Smooth muscle cell (in vitro differentiated cells): ENCODE results near the gene GPC6. TPM values are rescaled to one million over a fixed set of nuclear protein-coding genes. Genes with fewer than 3 reads are reported as not detected.

Experiments
- DNase-seq: peaks from one replicate; lab custom pipeline; 2025; ENCODE audit not compliant: unreplicated experiment; lab: John Stamatoyannopoulos, UW
- H2AFZ ChIP-seq: fragments of 200-600 bp; sonication (generic); 2 replicates; pipeline ENCODE4 v1.6.0; 2016; ENCODE audit warnings: antibody characterized with exemption, low read depth, mild to moderate bottlenecking
- H3F3A ChIP-seq: fragments of 200-600 bp; sonication (generic); 2 replicates; pipeline ENCODE4 v1.6.0; 2017; ENCODE audit warnings: antibody characterized with exemption, low read depth
- H3K27ac ChIP-seq: fragments of 200-600 bp; sonication (generic); 2 replicates; pipeline ENCODE4 v1.5.1; 2016; ENCODE audit warnings: low read depth, mild to moderate bottlenecking
- H3K27me3 ChIP-seq: fragments of 200-600 bp; sonication (generic); 2 replicates; pipeline ENCODE4 v1.6.1; 2016; ENCODE audit warnings: low read depth, mild to moderate bottlenecking
- H3K36me3 ChIP-seq: fragments of 200-600 bp; sonication (generic); 2 replicates; pipeline ENCODE4 v1.5.1; 2016; ENCODE audit warnings: low read depth
- H3K4me1 ChIP-seq: fragments of 200-600 bp; sonication (generic); 2 replicates; pipeline ENCODE4 v1.5.1; 2016; ENCODE audit warnings: low read depth
- H3K4me2 ChIP-seq: fragments of 200-600 bp; sonication (generic); 2 replicates; pipeline ENCODE4 v1.6.0; 2016; ENCODE audit warnings: mild to moderate bottlenecking
- H3K4me3 ChIP-seq: fragments of 200-600 bp; sonication (generic); 2 replicates; pipeline ENCODE4 v1.5.1; 2016; ENCODE audit warnings: mild to moderate bottlenecking
- H3K79me2 ChIP-seq: fragments of 200-600 bp; sonication (generic); 2 replicates; pipeline ENCODE4 v1.6.0; 2016; ENCODE audit warnings: low read depth, mild to moderate bottlenecking
- H3K9ac ChIP-seq: fragments of 200-600 bp; sonication (generic); 2 replicates; pipeline ENCODE4 v1.6.0; 2016; ENCODE audit warnings: low read depth
- H3K9me3 ChIP-seq: fragments of 200-600 bp; sonication (generic); replicated peaks from 2 replicates; pipeline ENCODE4 v1.5.1; 2016; ENCODE audit warnings: low read depth
- H4K20me1 ChIP-seq: fragments of 200-600 bp; sonication (generic); 2 replicates; pipeline ENCODE4 v1.6.0; 2016; ENCODE audit warnings: low read depth
- CTCF ChIP-seq: fragments of 200-600 bp; sonication (generic); IDR thresholded peaks from 2 replicates; pipeline ENCODE4 v1.5.1; 2017; ENCODE audit warnings: borderline replicate concordance, mild to moderate bottlenecking, antibody characterized with exemption; ENCODE audit not compliant: insufficient read depth, poor library complexity, severe bottlenecking
- WGBS: methylation state at CpG from one replicate; pipeline ENCODE4 v1.1.7; 2016; ENCODE audit warnings: low lambda C conversion rate; 5-methylcytosine and 5-hydroxymethylcytosine counted together
- polyA plus RNA-seq: library from polyadenylated mRNA; unstranded; fragments of >200 nt; fragmentation: Nextera tagmentation; extraction: Ambion mirVana; gene quantifications from 2 replicates; pipeline ENCODE4 v1.2.1, GENCODE V29; 2016
- total RNA-seq: library from RNA; depleted of rRNA; stranded (reverse); fragments of >200 nt; gene quantifications from 2 replicates; pipeline ENCODE4 v1.2.3, GENCODE V29; 2014

The GPC6 gene
- total and polyA plus RNA-seq, 2 experiments from 2014 or later, result 19.7 to 68.5 TPM

GRCh38 chr13:93244918-93245280 is 18.3 kb downstream of the GPC6 start:
- H3K27me3 ChIP-seq, result no peaks in the 10 kb centered on the region
- H3F3A ChIP-seq, result peaks cover 11% of the 10 kb centered on the region
- peak overlapping the region; percentile 57 for H3K9ac ChIP-seq
- peak overlapping the region; percentile 45 for H3K4me3 ChIP-seq
- TF ChIP-seq CTCF, result no peak
- no peak for DNase-seq
- H3K36me3 ChIP-seq, result no peaks in the 10 kb centered on the region
- H3K79me2 ChIP-seq, result peaks cover 65% of the 10 kb centered on the region
- peak overlapping the region; percentile 77 for H3K4me2 ChIP-seq
- H2AFZ ChIP-seq, result peak overlapping the region; percentile 79
- no peaks in the 10 kb centered on the region for H3K9me3 ChIP-seq
- peaks cover 23% of the 10 kb centered on the region for H4K20me1 ChIP-seq
- H3K27ac ChIP-seq, result peak overlapping the region; percentile 84
- peaks cover 32% of the 10 kb centered on the region for H3K4me1 ChIP-seq
- 96% methylated on average over 1 of the region's 1 CpG for WGBS

GRCh38 chr13:93246069-93246468 is 19.5 kb downstream of the GPC6 start:
- H3K79me2 ChIP-seq, result peaks cover 56% of the 10 kb centered on the region
- H4K20me1 ChIP-seq, result peaks cover 23% of the 10 kb centered on the region
- no peak overlapping the region for H3K4me2 ChIP-seq
- H3F3A ChIP-seq, result peaks cover 14% of the 10 kb centered on the region
- no peak for DNase-seq
- 93% methylated on average over 1 of the region's 1 CpG for WGBS
- H3K27me3 ChIP-seq, result no peaks in the 10 kb centered on the region
- no peak overlapping the region for H3K27ac ChIP-seq
- no peak overlapping the region for H2AFZ ChIP-seq
- no peak overlapping the region for H3K9ac ChIP-seq
- no peaks in the 10 kb centered on the region for H3K36me3 ChIP-seq
- no peak for TF ChIP-seq CTCF
- no peaks in the 10 kb centered on the region for H3K9me3 ChIP-seq
- peaks cover 32% of the 10 kb centered on the region for H3K4me1 ChIP-seq
- no peak overlapping the region for H3K4me3 ChIP-seq

DNA sequence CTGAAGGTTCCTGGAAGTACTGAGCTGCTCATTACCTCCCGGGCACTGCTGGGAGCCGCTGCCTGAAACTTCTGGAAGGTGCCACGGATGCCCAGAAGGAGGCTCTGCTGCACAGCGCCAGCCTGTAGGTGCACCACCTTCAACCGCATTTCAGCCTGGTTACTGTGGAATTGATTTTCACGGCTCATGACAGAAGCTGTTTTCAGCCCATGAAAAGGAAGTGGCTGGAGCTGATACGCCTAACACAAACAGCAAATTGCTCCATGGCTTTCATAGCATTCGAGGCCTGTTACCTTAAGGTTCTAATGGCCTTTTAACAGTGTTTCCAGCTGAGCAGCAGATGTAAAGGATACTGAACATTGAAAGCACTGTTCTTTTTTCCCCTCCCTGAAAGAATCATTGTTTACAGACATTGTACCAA is 22.0 kb downstream of the GPC6 start:
- DNase-seq, result no peak
- TF ChIP-seq CTCF, result peak; percentile 23
- Histone ChIP-seq H3K4me1 (peaks cover 32% of the 10 kb centered on the region), H3K79me2 (peaks cover 61% of the 10 kb centered on the region), H3K9me3 (no peaks in the 10 kb centered on the region), H3K36me3 (no peaks in the 10 kb centered on the region), H3K9ac (peak overlapping the region; percentile 49), H4K20me1 (peaks cover 9% of the 10 kb centered on the region), H3K27ac (peak overlapping the region; percentile 82), H3K4me2 (peak overlapping the region; percentile 54), H3F3A (peaks cover 14% of the 10 kb centered on the region), H3K4me3 (no peak overlapping the region), H3K27me3 (no peaks in the 10 kb centered on the region), H2AFZ (peak overlapping the region; percentile 68)
- 46% methylated on average over 8 of the region's 8 CpGs for WGBS

DNA sequence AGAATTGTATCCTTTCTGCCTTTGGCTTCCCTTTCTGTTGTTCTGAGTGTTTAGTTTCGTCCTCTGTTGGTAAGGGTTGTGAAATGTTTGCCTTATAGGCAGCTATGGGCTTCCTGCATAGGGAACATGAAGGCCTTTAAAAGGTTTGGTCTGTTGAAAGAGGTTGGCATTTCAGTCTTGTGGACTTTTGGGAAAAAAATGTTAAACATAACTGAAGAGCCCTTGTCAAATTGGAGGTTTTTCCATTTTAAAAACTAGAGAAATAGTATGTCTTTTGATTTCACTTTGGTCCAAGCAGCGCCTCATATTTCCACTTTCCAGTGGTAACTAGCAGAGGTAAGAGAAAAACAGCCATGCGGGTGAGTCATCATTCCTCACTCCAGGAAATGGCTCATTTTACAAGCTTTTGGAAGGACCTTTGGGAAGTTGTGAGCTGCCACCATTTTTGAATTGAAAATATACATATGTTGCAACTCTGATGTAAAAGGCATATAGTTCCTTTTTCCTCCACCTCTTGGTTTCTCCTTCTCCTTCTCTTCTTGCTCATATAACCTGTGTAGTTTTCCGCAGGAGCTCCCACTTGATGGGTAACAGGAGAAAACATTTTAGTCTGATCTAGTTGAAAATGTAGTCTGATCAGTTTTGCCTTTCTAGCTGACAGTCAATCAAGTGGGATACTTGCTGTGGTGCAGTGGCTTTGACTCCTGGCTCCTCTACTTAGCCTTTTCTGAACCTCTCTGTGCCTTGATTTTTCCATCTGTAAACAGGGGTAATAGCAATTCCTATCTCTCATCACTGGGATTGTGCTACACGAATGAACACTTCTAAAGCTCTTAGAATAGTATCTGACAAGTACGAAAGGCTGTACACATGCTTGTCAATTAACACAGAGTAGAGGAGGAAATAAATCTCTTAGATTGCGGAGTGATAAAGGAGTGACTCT is 23.0 kb downstream of the GPC6 start:
- Histone ChIP-seq H3K27ac (peak overlapping the region; percentile 82), H3K4me1 (peaks cover 26% of the 10 kb centered on the region), H3K36me3 (no peaks in the 10 kb centered on the region), H3K79me2 (peaks cover 66% of the 10 kb centered on the region), H2AFZ (no peak overlapping the region), H3K4me3 (no peak overlapping the region), H3K27me3 (no peaks in the 10 kb centered on the region), H3K9me3 (no peaks in the 10 kb centered on the region), H3F3A (peaks cover 14% of the 10 kb centered on the region), H3K9ac (peak overlapping the region; percentile 49), H3K4me2 (peak overlapping the region; percentile 54), H4K20me1 (no peaks in the 10 kb centered on the region)
- WGBS, result 79% methylated on average over 7 of the region's 7 CpGs
- DNase-seq, result no peak
- no peak for TF ChIP-seq CTCF
